Karpas-422 (cell line): Measurements from ENCODE around the gene ANKS1A. TPM values are rescaled to one million over a fixed set of nuclear protein-coding genes. Genes with fewer than 3 reads are reported as not detected.

Source experiments
- DNase-seq: peaks from one replicate; pipeline ENCODE4 v3.0.0-alpha.2; 2015
- H2AFZ ChIP-seq: fragments of 200-600 bp; sonication (generic); 2 replicates; pipeline ENCODE4 v1.6.1; 2014; ENCODE audit warnings: antibody characterized with exemption, low read length, mixed read lengths
- H3K27ac ChIP-seq: fragments of 200-600 bp; sonication (generic); 2 replicates; pipeline ENCODE4 v1.5.1; 2014; ENCODE audit warnings: mild to moderate bottlenecking, low read length, moderate library complexity
- H3K27me3 ChIP-seq: fragments of 200-600 bp; sonication (generic); 2 replicates; pipeline ENCODE4 v1.6.1; 2014; ENCODE audit warnings: low read length, mixed read lengths
- H3K36me3 ChIP-seq: fragments of 200-600 bp; sonication (generic); 2 replicates; pipeline ENCODE4 v1.6.1; 2014; ENCODE audit warnings: low read length, mixed read lengths; ENCODE audit not compliant: insufficient read depth
- H3K4me1 ChIP-seq: fragments of 200-600 bp; sonication (generic); 2 replicates; pipeline ENCODE4 v1.6.1; 2014; ENCODE audit warnings: mild to moderate bottlenecking, low read length, mixed read lengths
- H3K4me2 ChIP-seq: fragments of 200-600 bp; sonication (generic); 2 replicates; pipeline ENCODE4 v1.6.1; 2014; ENCODE audit warnings: low read length, low read depth, mild to moderate bottlenecking; ENCODE audit not compliant: poor library complexity, severe bottlenecking
- H3K4me3 ChIP-seq: fragments of 200-600 bp; sonication (generic); 2 replicates; pipeline ENCODE4 v1.5.1; 2014; ENCODE audit warnings: mild to moderate bottlenecking, antibody characterized with exemption, low read length, mixed read lengths
- H3K79me2 ChIP-seq: fragments of 200-600 bp; sonication (generic); 2 replicates; pipeline ENCODE4 v1.6.1; 2014; ENCODE audit warnings: mild to moderate bottlenecking, low read length, mixed read lengths
- H3K9ac ChIP-seq: fragments of 200-600 bp; sonication (generic); 2 replicates; pipeline ENCODE4 v1.6.0; 2014; ENCODE audit warnings: low read length
- H3K9me2 ChIP-seq: fragments of 200-600 bp; sonication (generic), shearing (Covaris generic); replicated peaks from 2 replicates; pipeline ENCODE4 v1.6.0; 2014; ENCODE audit warnings: mild to moderate bottlenecking, low read length, moderate library complexity; ENCODE audit not compliant: insufficient read depth
- H3K9me3 ChIP-seq: fragments of 300-700, 200-600 bp; sonication (generic); 2 replicates; pipeline ENCODE4 v1.6.1; 2014; ENCODE audit warnings: low read length, mixed read lengths
- H4K20me1 ChIP-seq: fragments of 200-600 bp; sonication (generic); 2 replicates; pipeline ENCODE4 v1.6.1; 2014; ENCODE audit warnings: mild to moderate bottlenecking, antibody characterized with exemption, low read length, low read depth; ENCODE audit not compliant: insufficient read depth
- small RNA-seq: library from RNA; depleted of rRNA; stranded (forward); fragments of <200 nt; gene quantifications from one replicate; pipeline ENCODE3, GENCODE V24; 2014
- total RNA-seq: library from RNA; depleted of rRNA; stranded (reverse); fragments of >200 nt; shearing (Covaris generic); gene quantifications from 2 replicates; pipeline ENCODE4 v1.2.3, GENCODE V29; 2014; ENCODE audit warnings: low replicate concordance; rRNA removed

Gene ANKS1A
- total RNA-seq, 1 experiment from 2014 or later = 7.0 TPM

DNA sequence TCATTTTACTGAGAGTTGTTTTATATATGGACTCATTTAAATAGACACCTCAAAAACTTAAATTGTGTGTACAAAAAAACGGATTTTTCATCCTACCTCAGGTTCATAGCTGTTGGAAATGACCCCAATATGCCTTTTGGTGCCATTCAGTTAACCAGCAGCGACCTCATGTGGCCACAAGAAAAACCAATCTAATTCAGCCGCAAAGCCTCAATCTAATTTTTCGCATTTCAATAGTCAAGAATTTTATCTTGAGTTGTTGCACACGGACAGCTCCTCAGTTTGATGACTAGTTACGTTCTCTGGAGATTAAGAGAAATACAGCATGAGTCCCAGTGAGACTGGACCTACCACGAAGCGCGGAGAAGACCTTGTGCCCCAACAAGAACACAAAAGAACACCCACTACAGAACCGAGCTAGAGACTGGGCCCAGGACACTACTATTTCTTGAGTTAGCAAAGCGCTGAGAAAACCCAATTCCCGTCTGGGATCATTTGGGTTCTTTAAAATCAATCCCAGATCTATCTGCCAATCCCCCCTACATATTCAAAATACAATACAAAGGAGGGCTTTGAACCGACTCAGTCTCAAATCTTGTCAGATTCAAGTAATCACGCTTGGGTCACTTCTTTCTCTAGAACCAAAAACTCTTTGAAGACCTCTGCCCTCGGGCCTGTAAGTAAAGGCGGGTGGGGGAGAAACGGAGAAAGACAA, 251.0 kb downstream of the ANKS1A start:
- H3K9me3 ChIP-seq = no peaks in the 10 kb centered on the region
- H3K4me2 ChIP-seq = no peak overlapping the region
- no peaks in the 10 kb centered on the region for H3K27me3 ChIP-seq
- no peaks in the 10 kb centered on the region for H3K9me2 ChIP-seq
- peak; percentile 85 for DNase-seq
- no peaks in the 10 kb centered on the region for H3K79me2 ChIP-seq
- H3K4me1 ChIP-seq = no peaks in the 10 kb centered on the region; the same call in 1 of the 2 replicates
- H3K4me3 ChIP-seq = no peak overlapping the region
- no peak overlapping the region for H2AFZ ChIP-seq
- H3K36me3 ChIP-seq = no peaks in the 10 kb centered on the region
- no peaks in the 10 kb centered on the region for H4K20me1 ChIP-seq
- H3K9ac ChIP-seq = no peak overlapping the region
- H3K27ac ChIP-seq = no peak overlapping the region

- Histone ChIP-seq H3K9ac (no peak overlapping the region), H3K27ac (no peak overlapping the region), H3K4me1 (no peaks in the 10 kb centered on the region; the same call in 1 of the 2 replicates), H2AFZ (no peak overlapping the region), H3K4me2 (no peak overlapping the region), H3K36me3 (no peaks in the 10 kb centered on the region), H3K27me3 (no peaks in the 10 kb centered on the region), H3K9me3 (no peaks in the 10 kb centered on the region), H3K4me3 (no peak overlapping the region), H4K20me1 (no peaks in the 10 kb centered on the region), H3K79me2 (no peaks in the 10 kb centered on the region), H3K9me2 (no peaks in the 10 kb centered on the region)
- DNase-seq = no peak
Observed at GRCh38 chr6:35140639-35141006, 251.6 kb downstream of the ANKS1A start.

Small RNAs within 50 kb of the gene (small RNA-seq; reads per million reads assigned to genes)
- not detected for gene AL138721.1

Other genes starting within 250 kb of the ANKS1A start
- gene ILRUN, start 192.5 kb upstream of the ANKS1A start, total RNA-seq = 28.8 and 33.9 TPM in 2 replicates
- gene SNRPC, start 131.8 kb upstream of the ANKS1A start, total RNA-seq = 117 and 119 TPM in 2 replicates
- 11.3 and 12.0 TPM in 2 replicates for gene BLTP3A, start 97.2 kb upstream of the ANKS1A start, total RNA-seq
- gene TAF11, start 1.2 kb upstream of the ANKS1A start, total RNA-seq = 15.9 and 19.1 TPM in 2 replicates